GM21825 (cell line): ENCODE data around the gene NDUFS6.
"Not testable (repeated sequence)": the region's sequence is repeated elsewhere in the genome, so short reads cannot be mapped to it uniquely, and the experiment has no call there.

Experiments used
- ATAC-seq: cut with Tn5 transposase; IDR thresholded peaks from one replicate; pipeline ENCODE4 v1.9.1; 2021; ENCODE audit warnings: mild to moderate bottlenecking, moderate library complexity; ENCODE audit not compliant: unreplicated experiment

Gene NDUFS6

GRCh38 chr5:1781726-1782384, 19.4 kb upstream of the NDUFS6 start:
- no peak for ATAC-seq

DNA sequence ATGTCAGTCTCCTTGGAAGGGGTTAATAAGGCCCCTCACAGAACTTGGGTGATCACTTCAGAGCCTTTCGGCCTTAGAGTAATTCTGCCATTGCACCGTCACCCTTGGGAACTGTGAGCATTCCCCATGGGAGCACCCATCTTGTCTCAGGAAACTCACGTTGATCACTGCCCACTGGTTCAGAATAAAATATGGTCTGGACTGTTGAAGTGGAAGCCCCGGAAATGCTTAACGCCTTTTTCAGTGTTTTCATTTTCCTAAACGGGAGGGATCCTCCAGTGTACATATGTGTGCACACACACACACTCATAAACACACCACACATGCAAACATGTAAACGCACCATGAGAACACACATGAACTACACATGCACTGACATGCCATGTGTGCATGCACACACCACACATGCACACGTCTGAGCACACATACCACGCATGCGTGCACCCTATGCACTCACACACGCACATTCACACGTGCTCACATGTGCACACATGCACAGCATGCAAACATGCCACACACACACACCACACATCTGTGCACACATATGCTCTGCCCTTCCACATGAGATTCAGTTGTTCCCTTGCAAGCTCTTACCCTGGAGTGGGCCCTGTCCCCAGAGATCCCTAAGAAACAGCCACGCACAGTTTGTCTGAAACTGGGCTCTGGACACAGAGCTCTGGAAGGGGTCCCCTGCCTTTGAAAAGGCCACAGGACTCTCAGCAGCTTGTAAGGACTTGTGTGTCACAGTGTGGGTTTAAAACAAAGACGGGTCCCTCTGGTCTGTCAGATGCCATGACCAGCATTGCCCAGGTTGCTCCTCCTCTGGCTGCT, 18.6 kb upstream of the NDUFS6 start:
- ATAC-seq, result no peak

DNA sequence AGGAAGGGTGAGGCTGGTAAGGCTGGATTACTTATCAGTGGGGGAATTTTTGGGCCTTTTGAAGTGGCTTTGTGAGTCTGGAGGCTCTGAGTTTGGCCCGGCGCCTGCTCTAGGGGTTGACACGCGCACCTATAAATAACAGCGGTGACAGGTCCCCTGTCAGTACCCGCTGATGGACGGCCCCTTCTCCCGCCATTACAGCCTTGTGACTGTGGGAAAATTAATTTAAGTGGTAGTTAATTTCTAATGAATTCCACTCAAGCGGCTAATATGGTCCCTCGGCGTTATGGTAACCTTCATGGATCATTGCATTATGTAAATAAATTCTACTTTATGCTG, 18.0 kb upstream of the NDUFS6 start:
- ATAC-seq, result peak; percentile 71

DNA sequence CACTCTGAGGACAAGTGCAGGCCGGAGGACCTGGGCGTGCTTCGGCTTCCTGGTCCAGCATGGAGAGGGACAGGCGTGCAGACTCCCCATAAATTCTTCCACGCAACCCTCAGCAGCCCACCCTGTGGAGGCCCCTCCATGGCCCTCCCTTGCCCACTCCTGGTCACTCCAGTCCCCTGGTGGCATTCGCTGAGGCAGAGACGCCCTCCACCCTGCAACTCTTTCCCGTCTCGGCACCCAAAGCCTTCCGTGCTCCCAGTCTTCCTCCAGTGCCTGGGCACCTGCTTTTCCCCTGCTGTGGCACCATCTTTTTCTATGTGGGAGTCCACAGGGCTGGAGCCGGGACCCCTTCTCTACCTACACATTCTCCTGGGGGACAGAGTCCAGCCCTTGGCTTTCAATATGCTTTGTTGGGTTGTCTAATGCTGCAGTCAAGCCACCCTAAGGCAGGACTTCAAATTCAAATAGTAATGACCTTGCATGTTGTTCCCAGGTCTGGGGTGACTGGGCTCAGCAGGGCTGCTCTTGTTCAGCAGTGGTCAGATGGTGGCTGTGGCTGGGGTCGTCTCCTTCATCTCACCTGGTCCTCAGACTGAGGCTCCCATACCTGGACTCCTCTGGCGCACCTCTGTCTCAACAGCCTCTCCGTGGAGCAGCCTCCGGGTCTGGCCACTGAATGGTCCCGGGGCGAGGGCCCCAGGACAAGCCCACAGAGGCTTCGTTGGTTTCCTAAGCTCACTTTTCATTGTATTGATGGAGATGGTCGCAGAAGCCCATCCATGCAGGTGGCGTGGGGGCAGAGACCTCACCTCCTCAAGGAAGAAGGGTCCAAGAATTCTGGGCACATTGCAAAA, 16.8 kb upstream of the NDUFS6 start:
- ATAC-seq, result no peak

DNA sequence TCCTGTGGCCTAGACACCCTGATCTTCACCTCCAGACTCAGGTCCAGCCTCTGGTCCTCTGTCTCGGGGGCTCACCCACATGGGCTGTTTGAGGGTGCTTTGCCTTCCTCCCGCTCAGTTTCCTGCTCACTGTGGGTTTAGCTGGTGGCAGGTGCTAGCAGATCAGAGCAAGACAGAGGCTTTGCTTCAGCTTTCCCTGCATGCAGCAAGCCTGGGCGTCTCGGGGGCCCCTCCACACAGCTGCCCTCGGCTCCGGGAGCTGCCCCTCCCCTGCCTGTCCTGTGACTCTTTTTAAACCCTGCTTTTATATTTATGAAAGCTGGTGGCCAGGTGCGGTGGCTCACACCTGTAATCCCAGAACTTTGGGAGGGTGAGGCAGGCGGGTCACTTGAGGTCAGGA, 16.1 kb upstream of the NDUFS6 start:
- no peak for ATAC-seq

- no peak for ATAC-seq
Measured at GRCh38 chr5:1785984-1786383, 15.2 kb upstream of the NDUFS6 start.

GRCh38 chr5:1786621-1787471, 14.4 kb upstream of the NDUFS6 start:
- ATAC-seq, result no peak

GRCh38 chr5:1787472-1788047, 13.6 kb upstream of the NDUFS6 start:
- ATAC-seq, result no peak

DNA sequence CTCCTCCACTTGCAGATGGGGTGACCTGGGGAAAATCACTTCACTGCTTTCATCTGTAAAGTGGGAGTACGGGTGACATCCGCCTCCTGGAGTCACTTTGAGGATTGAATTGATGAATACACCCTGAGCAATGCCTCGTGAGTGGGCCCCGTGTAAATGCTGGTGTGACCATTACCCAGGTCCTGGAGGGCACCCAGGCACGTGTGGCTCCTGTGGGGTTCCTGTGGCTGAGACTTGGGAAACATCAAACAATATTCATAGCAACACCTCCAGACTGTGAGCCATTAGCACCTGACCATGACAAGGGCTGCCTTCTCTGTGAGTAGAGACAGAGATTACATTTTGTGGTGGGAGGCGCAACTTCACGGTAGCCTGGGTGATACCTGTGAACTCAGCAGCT, 13.0 kb upstream of the NDUFS6 start:
- ATAC-seq, result no peak

DNA sequence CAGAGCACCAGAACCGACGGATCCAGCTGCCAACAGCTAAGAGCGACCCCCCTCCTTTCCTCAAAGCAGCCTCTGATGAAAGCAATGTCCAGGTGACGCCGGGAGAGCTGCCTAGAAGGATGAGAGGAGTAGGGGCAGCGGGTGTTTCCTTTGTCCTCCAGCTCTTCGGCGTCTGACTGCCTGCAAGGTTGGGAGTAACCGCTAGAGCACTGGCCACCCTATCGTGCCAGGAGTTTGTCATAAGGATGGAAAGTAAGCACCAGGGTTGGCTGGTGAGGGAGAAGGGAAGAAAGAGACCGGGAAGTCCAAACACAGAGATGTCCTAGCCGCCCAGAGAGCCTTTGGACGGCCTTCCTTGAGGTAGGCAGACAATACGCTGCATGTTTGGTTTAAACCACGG, 12.4 kb upstream of the NDUFS6 start:
- ATAC-seq, result no peak

- ATAC-seq, result not testable (repeated sequence)
Measured at GRCh38 chr5:1789438-1789833, 11.8 kb upstream of the NDUFS6 start.

DNA sequence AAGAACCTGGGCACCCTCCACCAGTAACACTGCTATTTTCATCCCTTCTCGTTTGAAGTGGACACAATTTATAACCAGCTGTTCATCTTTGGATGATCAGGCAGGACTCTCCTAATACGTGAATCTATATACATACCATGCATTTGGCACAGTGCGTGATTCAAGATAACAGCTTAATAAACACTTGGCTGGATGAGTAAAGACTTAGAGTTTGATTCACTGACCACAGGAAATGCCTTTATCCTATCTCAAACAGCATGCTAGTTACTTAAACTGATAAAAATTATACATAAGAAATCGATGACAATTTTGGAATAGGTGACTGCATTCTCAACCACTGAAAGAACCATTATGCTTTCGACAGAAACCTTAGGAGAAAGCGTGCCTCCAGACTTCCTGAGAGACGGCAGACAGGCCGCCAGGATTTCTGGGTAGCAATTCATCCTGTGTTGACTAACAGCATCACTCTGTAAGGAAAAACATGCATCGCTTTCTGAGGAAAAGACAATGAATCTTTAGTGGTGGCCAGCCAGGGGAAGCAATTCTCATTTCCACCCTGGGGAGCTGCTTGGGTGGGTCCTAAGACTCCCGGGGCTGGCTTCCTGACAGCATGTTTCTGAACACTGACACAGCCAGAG, 11.3 kb upstream of the NDUFS6 start:
- no peak for ATAC-seq

GRCh38 chr5:1791176-1791575, 10.0 kb upstream of the NDUFS6 start:
- ATAC-seq, result no peak

DNA sequence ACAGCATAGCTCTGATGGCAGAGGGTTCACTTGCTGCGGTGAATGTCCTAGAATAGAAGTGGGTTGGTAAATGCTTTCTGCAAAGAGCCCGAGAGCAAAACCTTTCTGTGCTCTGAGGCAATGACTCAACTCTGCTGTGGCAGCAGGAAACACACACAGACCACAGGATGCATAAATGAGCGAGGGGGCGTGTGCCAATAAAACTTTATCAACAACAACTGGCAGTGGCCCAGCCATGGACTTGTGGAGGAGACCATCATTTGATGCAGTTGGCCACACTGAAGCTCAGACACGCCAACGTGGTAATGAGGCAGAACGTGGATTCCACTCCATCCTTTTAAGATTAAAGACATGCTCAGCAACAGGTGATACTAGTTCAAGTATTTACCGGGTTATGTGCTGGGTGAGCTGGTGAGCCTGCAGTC, 8.4 kb upstream of the NDUFS6 start:
- peak; percentile 96 for ATAC-seq

GRCh38 chr5:1793301-1793740, 7.9 kb upstream of the NDUFS6 start:
- ATAC-seq, result no peak

- no peak for ATAC-seq
Measured at GRCh38 chr5:1793966-1794900, 7.0 kb upstream of the NDUFS6 start.

DNA sequence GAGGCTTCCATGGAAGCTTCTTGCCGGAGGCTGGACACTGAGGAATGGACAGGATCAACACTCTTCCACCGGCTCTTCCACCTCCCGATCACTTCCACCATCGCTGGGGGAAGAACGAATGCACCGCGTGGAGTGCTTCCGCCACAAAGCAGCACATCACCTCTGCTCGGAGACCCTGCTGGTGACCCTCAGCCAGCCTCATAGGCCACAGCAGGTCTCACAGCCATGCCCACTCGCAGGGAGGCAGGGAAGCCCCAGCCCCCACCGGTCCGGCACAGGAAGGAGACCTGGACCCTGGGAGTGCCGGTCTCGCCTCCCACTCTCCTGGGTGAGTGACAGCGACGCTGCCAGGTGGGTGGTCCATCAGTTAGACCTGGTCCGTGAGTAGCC, 6.3 kb upstream of the NDUFS6 start:
- ATAC-seq, result no peak

DNA sequence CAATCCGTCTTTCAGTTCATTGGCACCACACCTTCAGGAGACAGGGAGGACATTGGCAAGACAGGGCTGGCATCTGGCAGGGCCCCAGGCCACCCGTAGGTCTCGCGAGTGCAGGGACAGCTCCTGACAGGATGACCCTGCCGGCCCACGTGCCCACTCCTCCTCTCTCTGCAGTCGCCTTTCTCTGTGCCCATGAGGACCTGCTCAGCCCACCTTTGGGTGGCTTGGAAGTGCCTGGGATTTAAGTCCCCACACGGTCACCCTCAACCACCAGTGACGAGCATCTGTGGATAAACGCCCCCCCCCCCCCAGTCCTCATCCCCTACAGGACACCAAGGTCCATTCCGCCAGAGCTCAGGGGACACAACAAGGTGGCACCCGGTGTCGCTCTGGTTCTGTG, 5.7 kb upstream of the NDUFS6 start:
- ATAC-seq, result no peak

DNA sequence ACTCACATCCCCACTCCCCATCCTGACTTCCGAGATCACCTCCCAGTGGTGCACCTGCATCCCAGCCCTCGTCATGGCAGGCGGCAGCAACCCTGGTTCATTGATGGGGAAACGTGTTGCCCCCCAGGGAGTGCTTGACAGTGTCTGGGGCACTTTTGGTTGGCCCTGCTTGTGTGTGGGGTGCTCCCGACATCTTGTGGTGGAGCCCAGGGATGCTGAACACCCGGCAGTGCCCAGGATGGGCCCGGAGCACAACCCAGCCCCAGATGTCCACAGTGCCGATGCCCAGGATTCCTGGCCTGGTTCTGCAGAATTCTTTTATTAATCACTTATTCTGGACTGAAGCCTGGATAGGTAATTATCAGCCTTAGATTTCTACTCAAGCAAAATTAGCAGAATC, 5.3 kb upstream of the NDUFS6 start:
- no peak for ATAC-seq
